Duodenal mucosa (tissue), 2 donors: ENCODE results near the gene TEX35.

Experiments
- H3K27ac ChIP-seq: one replicate; pipeline ENCODE4 v1.7.0; 2013; ENCODE audit warnings: low read depth, low read length
- H3K27me3 ChIP-seq, 2 donors: one replicate each; pipeline ENCODE4 v1.7.0; 2013; ENCODE audit warnings: low read length in 2 of 2, control low read depth in 1 of 2; ENCODE audit not compliant: insufficient read depth in 2 of 2, control insufficient read depth in 1 of 2
- H3K36me3 ChIP-seq, 2 donors: one replicate each; pipeline ENCODE4 v1.7.0; 2013; ENCODE audit warnings: low read length in 2 of 2, control low read depth in 1 of 2; ENCODE audit not compliant: insufficient read depth in 2 of 2, control insufficient read depth in 1 of 2
- H3K4me1 ChIP-seq, 2 donors: one replicate each; pipeline ENCODE4 v1.7.0; 2013; ENCODE audit warnings: low read length in 2 of 2, control low read depth in 1 of 2; ENCODE audit not compliant: insufficient read depth in 2 of 2, control insufficient read depth in 1 of 2
- H3K4me3 ChIP-seq, 2 donors: one replicate each; pipeline ENCODE4 v1.7.0; 2013; ENCODE audit warnings: low read length in 2 of 2, low read depth in 1 of 2
- H3K9ac ChIP-seq, 2 donors: one replicate each; pipeline ENCODE4 v1.7.0; 2013; ENCODE audit warnings: low read length in 2 of 2, low read depth in 1 of 2
- H3K9me3 ChIP-seq, 2 donors: one replicate each; pipeline ENCODE4 v1.7.0; 2013; ENCODE audit warnings: low read length in 2 of 2, control low read depth in 1 of 2; ENCODE audit not compliant: control insufficient read depth in 1 of 2

TEX35 gene

DNA sequence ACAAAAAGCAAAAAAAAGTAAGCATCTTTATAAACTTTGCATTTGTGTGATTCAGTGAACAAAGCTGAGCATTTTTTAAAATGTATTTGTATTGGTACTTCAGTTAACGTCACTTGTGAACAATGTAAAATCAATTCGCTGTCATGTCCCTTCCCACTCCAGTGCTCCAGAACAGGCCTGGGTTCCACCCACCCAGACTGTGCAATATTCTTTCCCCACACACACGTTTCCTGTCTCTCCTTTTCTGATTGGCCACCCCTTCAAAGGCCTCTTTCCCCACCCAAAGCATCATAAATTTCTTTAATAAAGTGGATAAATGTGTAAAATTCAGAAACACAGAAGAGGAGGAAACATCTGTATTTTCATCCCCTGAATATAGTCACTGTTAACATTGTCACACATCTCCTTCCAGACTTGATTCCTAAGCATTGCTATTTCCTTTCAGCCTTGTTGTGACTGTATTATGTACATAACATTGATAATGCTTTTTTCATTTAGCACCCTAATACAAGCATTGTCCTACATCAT is 28.1 kb upstream of the TEX35 start:
- peaks cover 5 to 6% of the 10 kb centered on the region in 2 donors for H3K27me3 ChIP-seq
- H3K27ac ChIP-seq = no peak overlapping the region
- no peak overlapping the region for H3K4me3 ChIP-seq
- no peaks in the 10 kb centered on the region for H3K9me3 ChIP-seq
- H3K36me3 ChIP-seq = no peaks in the 10 kb centered on the region
- no peak overlapping the region for H3K9ac ChIP-seq
- H3K4me1 ChIP-seq = peaks cover 0 to 5% of the 10 kb centered on the region in 2 donors

DNA sequence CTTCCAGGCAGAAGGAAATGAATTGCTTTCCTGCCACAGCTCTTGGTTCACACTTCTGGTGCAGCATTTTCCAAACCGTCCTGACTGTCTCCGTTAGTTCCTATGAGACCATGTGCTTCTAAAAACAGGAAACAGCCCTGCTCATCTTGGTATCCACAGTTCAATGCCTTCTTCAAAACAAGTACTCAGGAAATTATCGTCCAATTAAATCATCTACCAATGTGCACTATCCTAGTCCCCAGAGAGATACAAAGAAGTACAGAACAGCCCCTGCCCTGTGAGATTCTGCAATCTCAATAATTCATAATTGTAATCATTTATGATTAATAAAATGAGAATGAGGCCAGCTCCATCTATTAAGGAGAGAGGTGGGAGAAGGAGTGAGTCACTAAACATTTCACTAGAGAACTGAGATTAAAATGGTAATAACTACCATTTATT is 27.3 kb upstream of the TEX35 start:
- H3K27me3 ChIP-seq = peaks cover 5 to 6% of the 10 kb centered on the region in 2 donors
- H3K9me3 ChIP-seq = no peaks in the 10 kb centered on the region
- no peak overlapping the region for H3K4me3 ChIP-seq
- H3K9ac ChIP-seq = no peak overlapping the region
- H3K27ac ChIP-seq = no peak overlapping the region
- peaks cover 0 to 5% of the 10 kb centered on the region in 2 donors for H3K4me1 ChIP-seq
- no peaks in the 10 kb centered on the region for H3K36me3 ChIP-seq

DNA sequence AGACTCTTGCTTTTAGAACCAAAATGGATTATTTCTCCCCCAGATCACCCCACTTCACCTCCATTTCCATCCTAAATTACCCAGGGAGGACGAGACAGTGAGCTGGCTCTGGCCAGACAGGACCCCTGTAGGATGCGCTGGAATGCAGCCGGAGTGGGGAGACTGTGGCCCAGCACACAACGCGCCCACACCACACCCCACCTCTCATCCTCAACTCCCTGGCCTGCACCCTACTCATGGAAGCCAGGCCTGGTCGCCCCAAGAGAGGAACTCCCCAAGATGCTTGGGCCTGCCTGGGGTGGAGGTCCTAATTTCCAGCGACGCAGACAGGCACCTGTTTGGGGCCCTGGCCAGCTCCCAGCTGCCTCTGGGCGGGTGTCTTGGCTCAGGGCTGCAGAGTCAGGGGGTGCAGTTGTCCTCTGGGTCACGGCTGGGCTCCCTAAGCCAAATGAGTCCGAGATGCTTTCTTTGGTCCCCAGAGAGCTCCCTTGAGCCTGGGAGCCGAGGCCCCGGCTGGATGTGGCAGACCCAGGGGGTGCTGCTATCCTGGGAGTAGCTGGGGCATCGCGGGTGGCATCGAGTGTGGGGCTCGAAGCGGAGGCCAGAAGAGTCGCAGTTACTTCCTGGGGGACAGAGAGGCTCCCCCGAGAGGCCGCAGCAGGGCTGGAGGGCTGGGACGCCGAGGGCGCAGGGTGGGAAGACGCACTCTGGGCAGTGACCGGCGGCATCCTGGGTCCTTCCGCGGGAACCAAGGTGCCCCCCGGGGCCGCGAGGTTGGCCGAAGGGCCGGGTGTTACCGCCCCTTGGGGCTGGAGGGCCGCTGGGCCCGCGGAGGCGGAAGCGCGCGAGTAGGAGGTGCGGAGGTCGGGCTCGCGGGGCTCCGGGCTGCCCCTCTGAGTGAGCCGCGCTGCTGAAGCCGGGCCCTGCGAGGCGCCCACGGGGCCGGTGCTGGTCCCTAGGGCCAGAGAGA is 26.5 kb upstream of the TEX35 start:
- H3K4me1 ChIP-seq = peaks cover 0 to 5% of the 10 kb centered on the region in 2 donors
- H3K9ac ChIP-seq = no peak overlapping the region
- no peak overlapping the region for H3K27ac ChIP-seq
- H3K27me3 ChIP-seq = peaks cover 5 to 6% of the 10 kb centered on the region in 2 donors
- no peaks in the 10 kb centered on the region for H3K36me3 ChIP-seq
- peak overlapping the region in 1 of 2 donors; percentile 36 for H3K4me3 ChIP-seq
- no peaks in the 10 kb centered on the region for H3K9me3 ChIP-seq

DNA sequence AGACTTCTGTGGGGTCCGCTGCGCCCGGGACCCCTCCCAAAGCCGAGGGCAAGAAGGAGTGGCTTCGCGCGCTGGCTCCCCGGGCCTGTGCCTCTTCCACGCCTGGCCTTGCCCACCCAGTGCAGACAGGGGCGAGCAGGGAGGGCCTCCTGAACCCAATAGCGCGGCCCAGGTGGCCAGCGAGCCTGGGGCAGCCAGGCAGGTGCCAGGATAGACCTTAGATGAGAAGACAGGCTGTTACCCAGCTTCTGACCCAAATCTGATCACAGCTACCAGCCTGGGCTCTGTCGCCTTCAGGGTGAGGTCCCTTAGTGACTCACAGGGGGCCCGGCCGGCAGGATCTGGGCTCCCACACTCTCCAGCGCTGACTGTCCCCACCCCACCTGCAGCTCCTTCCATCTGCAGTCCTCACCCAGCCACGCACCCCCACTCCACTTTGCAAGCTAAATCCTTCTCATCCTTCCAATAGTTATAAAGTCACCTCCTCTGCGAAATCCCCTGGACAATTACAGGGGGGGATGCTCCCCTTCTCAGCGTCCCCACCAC is 25.8 kb upstream of the TEX35 start:
- Histone ChIP-seq H3K27ac (no peak overlapping the region), H3K4me3 (peak overlapping the region in 1 of 2 donors; percentile 36)

DNA sequence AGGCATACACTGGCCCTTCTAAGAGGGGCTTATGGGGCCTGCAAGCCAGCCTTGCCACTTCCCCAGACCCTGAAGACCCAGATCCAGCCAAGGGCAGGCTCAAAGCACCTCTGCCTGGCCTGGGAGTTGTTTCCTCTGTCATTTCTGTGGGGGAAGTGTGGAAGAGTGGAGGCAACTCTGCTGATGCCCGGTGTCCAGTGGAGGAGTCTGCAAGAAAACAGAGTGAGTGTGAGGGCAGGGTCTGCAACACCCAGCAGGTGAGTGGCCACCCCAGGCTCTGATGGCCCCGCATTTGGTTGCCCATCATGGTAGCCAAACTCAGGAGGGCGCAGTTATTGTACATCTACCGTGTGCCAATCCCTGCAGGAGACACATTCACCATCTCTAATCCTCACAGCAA is 24.5 kb upstream of the TEX35 start:
- Histone ChIP-seq H3K27ac (no peak overlapping the region), H3K4me1 (peaks cover 0 to 5% of the 10 kb centered on the region in 2 donors)

More for the DNA sequence above, 25.8 kb upstream of the TEX35 start:
- Histone ChIP-seq H3K9ac (no peak overlapping the region), H3K9me3 (no peaks in the 10 kb centered on the region), H3K27me3 (peaks cover 5 to 6% of the 10 kb centered on the region in 2 donors), H3K4me1 (peaks cover 0 to 5% of the 10 kb centered on the region in 2 donors), H3K36me3 (no peaks in the 10 kb centered on the region)

DNA sequence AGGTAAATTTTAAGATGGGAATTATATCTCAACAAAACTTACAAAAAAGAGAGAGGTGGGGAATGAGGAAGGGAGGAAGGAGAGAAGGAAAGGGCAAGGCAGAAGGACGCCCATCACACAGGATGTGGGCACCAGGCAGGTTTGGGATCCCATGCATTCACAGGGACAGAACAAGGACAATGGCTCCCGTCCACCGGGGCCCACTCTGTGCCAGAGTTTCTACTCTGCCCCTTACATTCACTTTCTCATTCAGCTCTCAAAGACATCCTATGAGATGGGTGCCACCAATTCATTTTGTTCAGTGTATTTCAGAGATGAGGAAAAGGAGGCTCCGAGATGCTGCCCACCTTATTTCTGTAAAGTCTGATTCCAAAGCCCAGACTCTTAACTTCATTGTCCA is 23.5 kb upstream of the TEX35 start:
- Histone ChIP-seq H3K27ac (no peak overlapping the region), H3K27me3 (peaks cover 5 to 6% of the 10 kb centered on the region in 2 donors), H3K9me3 (no peaks in the 10 kb centered on the region), H3K4me3 (no peak overlapping the region), H3K4me1 (peaks cover 0 to 5% of the 10 kb centered on the region in 2 donors), H3K36me3 (no peaks in the 10 kb centered on the region), H3K9ac (no peak overlapping the region)

More for the DNA sequence above, 24.5 kb upstream of the TEX35 start:
- Histone ChIP-seq H3K36me3 (no peaks in the 10 kb centered on the region), H3K9me3 (no peaks in the 10 kb centered on the region), H3K4me3 (no peak overlapping the region), H3K9ac (no peak overlapping the region), H3K27me3 (peaks cover 5 to 6% of the 10 kb centered on the region in 2 donors)

DNA sequence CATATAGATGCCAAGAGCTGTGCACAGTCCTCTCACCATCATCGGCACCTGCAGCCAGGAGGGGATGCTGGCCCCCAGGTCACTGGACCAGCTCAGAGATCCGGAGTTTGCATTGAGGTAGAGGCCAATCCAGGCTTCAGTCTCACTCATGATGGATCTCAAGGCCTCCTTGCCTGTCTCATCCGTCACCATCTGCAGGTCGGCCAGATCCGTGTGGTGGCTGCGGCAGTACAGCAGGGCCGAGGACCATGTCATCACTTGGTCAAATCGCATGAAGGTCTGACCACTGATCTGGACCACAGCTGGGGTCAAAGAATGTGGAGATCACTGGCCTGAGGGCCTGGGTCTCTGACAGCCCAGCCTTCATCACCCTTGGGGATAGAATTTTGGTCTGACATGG is 22.8 kb upstream of the TEX35 start:
- Histone ChIP-seq H3K4me3 (no peak overlapping the region), H3K4me1 (peaks cover 0 to 5% of the 10 kb centered on the region in 2 donors), H3K9me3 (no peaks in the 10 kb centered on the region), H3K27ac (no peak overlapping the region), H3K27me3 (peaks cover 5 to 6% of the 10 kb centered on the region in 2 donors), H3K9ac (no peak overlapping the region), H3K36me3 (no peaks in the 10 kb centered on the region)

DNA sequence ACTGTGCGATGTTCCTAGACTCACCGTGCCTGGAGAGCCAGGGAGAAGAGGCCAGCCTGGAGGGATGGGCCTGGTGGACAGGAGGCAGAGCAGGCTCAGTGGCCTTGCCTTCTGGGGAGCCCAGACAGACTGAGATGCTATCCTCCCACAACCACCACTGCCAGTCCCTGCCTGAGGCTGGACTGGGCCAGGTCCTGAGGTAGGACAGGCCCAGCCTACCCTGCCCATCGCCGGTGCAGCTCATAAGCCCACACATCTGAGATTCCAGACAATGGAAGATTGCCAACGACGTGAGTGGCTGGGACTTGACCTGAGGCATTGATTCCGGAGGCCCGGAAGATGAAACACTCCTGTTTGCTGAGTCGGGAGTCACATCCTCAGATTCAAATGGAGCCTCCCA is 21.9 kb upstream of the TEX35 start:
- Histone ChIP-seq H3K4me1 (peaks cover 0 to 5% of the 10 kb centered on the region in 2 donors), H3K27me3 (peaks cover 5 to 6% of the 10 kb centered on the region in 2 donors), H3K9me3 (no peaks in the 10 kb centered on the region), H3K4me3 (no peak overlapping the region), H3K27ac (no peak overlapping the region), H3K36me3 (no peaks in the 10 kb centered on the region), H3K9ac (no peak overlapping the region)

DNA sequence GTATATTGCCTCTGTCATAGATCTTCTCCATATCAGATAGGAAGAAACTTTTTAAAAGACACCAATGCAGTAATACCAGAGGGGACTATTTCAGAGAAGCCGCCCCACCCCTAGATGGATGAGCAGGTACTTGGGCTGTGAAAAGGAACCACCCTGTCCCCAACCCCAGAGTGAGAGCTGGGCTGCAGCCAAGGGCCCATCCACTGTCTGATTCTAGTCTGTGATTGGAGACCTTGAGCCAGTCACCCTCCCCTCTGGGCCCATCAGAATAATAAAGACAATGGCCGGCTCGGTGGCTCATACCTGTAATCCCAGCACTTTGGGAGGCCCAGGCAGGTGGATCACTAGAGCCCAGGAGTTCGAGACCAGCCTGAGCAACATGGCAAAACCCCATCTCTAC is 21.2 kb upstream of the TEX35 start:
- H3K4me3 ChIP-seq = no peak overlapping the region
- H3K9me3 ChIP-seq = no peaks in the 10 kb centered on the region
- H3K27me3 ChIP-seq = peaks cover 5 to 6% of the 10 kb centered on the region in 2 donors
- H3K36me3 ChIP-seq = no peaks in the 10 kb centered on the region
- H3K27ac ChIP-seq = no peak overlapping the region
- H3K4me1 ChIP-seq = peaks cover 0 to 5% of the 10 kb centered on the region in 2 donors
- H3K9ac ChIP-seq = no peak overlapping the region

DNA sequence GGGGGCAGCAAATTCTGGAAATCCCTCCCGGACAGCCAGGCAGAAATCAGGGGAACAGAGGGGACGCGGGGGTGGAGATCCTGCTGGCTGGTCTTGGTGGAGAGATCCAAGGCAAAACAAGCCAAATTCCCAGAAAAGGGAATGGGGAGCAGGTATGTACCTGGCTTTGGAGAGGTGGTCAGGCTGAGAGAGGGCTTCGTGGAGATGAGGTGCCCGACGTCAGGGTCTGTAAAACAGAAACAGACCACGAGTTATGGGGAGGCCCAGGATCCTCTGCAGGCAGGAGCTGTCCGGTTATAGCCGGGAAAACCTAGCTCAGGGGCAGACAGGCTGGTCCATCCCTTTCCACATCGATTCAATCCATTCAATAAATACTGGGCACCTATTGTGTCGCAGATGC is 20.6 kb upstream of the TEX35 start:
- H3K27me3 ChIP-seq = peaks cover 5 to 6% of the 10 kb centered on the region in 2 donors
- no peak overlapping the region for H3K9ac ChIP-seq
- no peak overlapping the region for H3K27ac ChIP-seq
- no peaks in the 10 kb centered on the region for H3K4me1 ChIP-seq
- no peaks in the 10 kb centered on the region for H3K36me3 ChIP-seq
- H3K4me3 ChIP-seq = no peak overlapping the region
- H3K9me3 ChIP-seq = no peaks in the 10 kb centered on the region
